Measurements from ENCODE around the gene PLK1. TPM values are rescaled to one million over a fixed set of nuclear protein-coding genes. Genes with fewer than 3 reads are reported as not detected.

PLK1 gene
- total and polyA plus RNA-seq, 5 donors from 2014 or later = 1.4 to 4.2 (median 2.1) TPM

- Histone ChIP-seq H3K4me1 (ENCODE audit: control insufficient read depth, insufficient read depth, low read length, poor library complexity, severe bottlenecking) (peaks cover 5% of the 10 kb centered on the region), H3K9me3 (ENCODE audit: control insufficient read depth in 2 of 2, low read length in 2 of 2) (no peaks in the 10 kb centered on the region), H3K27me3 (ENCODE audit: control insufficient read depth, insufficient read depth, low read length) (no peaks in the 10 kb centered on the region), H3K27ac (ENCODE audit: insufficient read depth, low read length, poor library complexity, severe bottlenecking) (no peak overlapping the region), H3K4me3 (ENCODE audit: low read depth, low read length) (no peak overlapping the region), H3K36me3 (ENCODE audit: control insufficient read depth, insufficient read depth, low read length) (peaks cover 12% of the 10 kb centered on the region)
- Mint-ChIP-seq H3K36me3 (peaks cover 1% of the 10 kb centered on the region), H3K4me1 (peaks cover 0 to 12% (median 3%) of the 10 kb centered on the region in 4 donors), H3K9me3 (no peaks in the 10 kb centered on the region), H3K27ac (no peak overlapping the region), H3K27me3 (peaks cover 5% of the 10 kb centered on the region), H3K4me3 (peak overlapping the region in 1 of 4 donors; percentile 48)
- no peak for DNase-seq
- no peak for ATAC-seq (ENCODE audit: low read depth in 2 of 2)
Observed at GRCh38 chr16:23694644-23695373, 16.1 kb downstream of the PLK1 start.

GRCh38 chr16:23695756-23696155 lies 17.1 kb downstream of the PLK1 start:
- no peak overlapping the region for H3K27ac ChIP-seq (ENCODE audit: insufficient read depth, low read length, poor library complexity, severe bottlenecking)
- peaks cover 5% of the 10 kb centered on the region for H3K4me1 ChIP-seq (ENCODE audit: control insufficient read depth, insufficient read depth, low read length, poor library complexity, severe bottlenecking)
- DNase-seq = no peak
- H3K4me1 Mint-ChIP-seq = peaks cover 0 to 12% (median 3%) of the 10 kb centered on the region in 4 donors
- no peak overlapping the region for H3K4me3 Mint-ChIP-seq
- no peak overlapping the region for H3K27ac Mint-ChIP-seq
- no peak overlapping the region for H3K4me3 ChIP-seq (ENCODE audit: low read depth, low read length)
- ATAC-seq (ENCODE audit: low read depth in 2 of 2) = no peak
- H3K27me3 ChIP-seq (ENCODE audit: control insufficient read depth, insufficient read depth, low read length) = no peaks in the 10 kb centered on the region
- no peaks in the 10 kb centered on the region for H3K36me3 Mint-ChIP-seq
- H3K27me3 Mint-ChIP-seq = peaks cover 5% of the 10 kb centered on the region
- no peaks in the 10 kb centered on the region for H3K9me3 ChIP-seq (ENCODE audit: control insufficient read depth in 2 of 2, low read length in 2 of 2)
- H3K9me3 Mint-ChIP-seq = no peaks in the 10 kb centered on the region
- H3K36me3 ChIP-seq (ENCODE audit: control insufficient read depth, insufficient read depth, low read length) = peaks cover 8% of the 10 kb centered on the region

DNA sequence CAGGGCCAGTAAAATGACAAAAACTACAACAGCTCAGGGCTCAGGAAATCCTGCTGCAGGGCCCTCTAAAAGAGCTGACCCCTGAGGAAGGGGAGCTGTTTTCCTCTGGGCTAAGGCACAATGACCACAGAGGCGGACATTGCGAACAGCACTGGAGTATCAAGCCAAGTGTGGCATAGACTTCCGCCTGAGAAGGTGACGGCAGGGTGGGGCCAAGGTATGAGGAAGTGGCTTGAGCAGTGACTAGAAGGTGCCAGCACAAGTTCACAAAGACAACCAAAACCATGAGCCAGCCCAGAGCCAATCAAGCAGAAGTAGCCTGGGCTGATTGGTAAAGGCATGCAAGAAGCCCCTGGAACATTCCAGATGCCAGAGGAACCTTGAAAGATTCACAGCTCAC lies 20.4 kb downstream of the PLK1 start:
- Mint-ChIP-seq H3K27me3 (peaks cover 15% of the 10 kb centered on the region), H3K36me3 (peaks cover 3% of the 10 kb centered on the region), H3K9me3 (peaks cover 0 to 8% (median 3%) of the 10 kb centered on the region in 7 donors), H3K27ac (peak overlapping the region in 2 of 3 donors; percentile 31 to 71), H3K4me1 (peaks cover 0 to 12% (median 6%) of the 10 kb centered on the region in 4 donors), H3K4me3 (no peak overlapping the region)
- H3K4me3 ChIP-seq (ENCODE audit: low read depth, low read length) = no peak overlapping the region
- H3K27ac ChIP-seq (ENCODE audit: insufficient read depth, low read length, poor library complexity, severe bottlenecking) = no peak overlapping the region
- H3K4me1 ChIP-seq (ENCODE audit: control insufficient read depth, insufficient read depth, low read length, poor library complexity, severe bottlenecking) = peaks cover 5% of the 10 kb centered on the region
- peak; percentile 62 to 65 for ATAC-seq (ENCODE audit: low read depth in 2 of 2)
- H3K27me3 ChIP-seq (ENCODE audit: control insufficient read depth, insufficient read depth, low read length) = peaks cover 4% of the 10 kb centered on the region
- peak in 1 of 3 donors; percentile 67 for DNase-seq
- H3K36me3 ChIP-seq (ENCODE audit: control insufficient read depth, insufficient read depth, low read length) = no peaks in the 10 kb centered on the region
- H3K9me3 ChIP-seq (ENCODE audit: control insufficient read depth in 2 of 2, low read length in 2 of 2) = peaks cover 0 to 6% of the 10 kb centered on the region in 2 experiments

- H3K4me3 Mint-ChIP-seq = peak overlapping the region in 1 of 4 donors; percentile 21
- peaks cover 0 to 11% (median 3%) of the 10 kb centered on the region in 4 donors for H3K4me1 Mint-ChIP-seq
- H3K27me3 Mint-ChIP-seq = peaks cover 15% of the 10 kb centered on the region
Observed at GRCh38 chr16:23700093-23700492, 21.4 kb downstream of the PLK1 start.

DNA sequence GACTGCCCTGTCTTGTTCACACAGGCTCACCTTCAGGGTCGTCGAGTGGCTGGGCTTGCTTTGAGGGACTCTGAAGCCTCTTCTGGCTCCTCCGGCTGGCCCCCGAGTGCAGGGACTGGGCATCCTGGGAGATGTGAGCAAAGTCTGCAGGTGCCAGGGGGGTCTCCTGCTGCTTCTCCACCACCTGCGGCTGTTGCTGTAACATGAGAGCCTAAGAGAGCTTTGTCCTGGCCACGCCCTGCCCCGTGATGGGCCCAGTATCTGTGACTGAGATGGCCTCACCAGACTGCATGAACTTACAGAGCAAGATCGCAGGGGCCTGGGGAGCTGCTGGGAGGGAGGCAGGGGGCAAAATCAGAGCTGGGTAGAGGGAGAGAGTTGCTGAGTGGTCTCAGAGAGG lies 21.8 kb downstream of the PLK1 start:
- no peak for ATAC-seq (ENCODE audit: low read depth in 2 of 2)
- DNase-seq = no peak
- Histone ChIP-seq H3K27ac (ENCODE audit: insufficient read depth, low read length, poor library complexity, severe bottlenecking) (no peak overlapping the region), H3K4me1 (ENCODE audit: control insufficient read depth, insufficient read depth, low read length, poor library complexity, severe bottlenecking) (peaks cover 5% of the 10 kb centered on the region), H3K36me3 (ENCODE audit: control insufficient read depth, insufficient read depth, low read length) (no peaks in the 10 kb centered on the region), H3K27me3 (ENCODE audit: control insufficient read depth, insufficient read depth, low read length) (peaks cover 4% of the 10 kb centered on the region), H3K4me3 (ENCODE audit: low read depth, low read length) (no peak overlapping the region), H3K9me3 (ENCODE audit: control insufficient read depth in 2 of 2, low read length in 2 of 2) (peaks cover 0 to 6% of the 10 kb centered on the region in 2 experiments)
- H3K4me3 Mint-ChIP-seq = peak overlapping the region in 1 of 4 donors; percentile 21
- H3K27me3 Mint-ChIP-seq = peaks cover 15% of the 10 kb centered on the region
- no peak overlapping the region for H3K27ac Mint-ChIP-seq
- H3K4me1 Mint-ChIP-seq = peaks cover 0 to 11% (median 3%) of the 10 kb centered on the region in 4 donors
- H3K9me3 Mint-ChIP-seq = peaks cover 0 to 8% (median 3%) of the 10 kb centered on the region in 7 donors
- peaks cover 3% of the 10 kb centered on the region for H3K36me3 Mint-ChIP-seq

More at GRCh38 chr16:23700093-23700492, 21.4 kb downstream of the PLK1 start:
- no peak overlapping the region for H3K27ac Mint-ChIP-seq
- peaks cover 0 to 6% of the 10 kb centered on the region in 2 experiments for H3K9me3 ChIP-seq (ENCODE audit: control insufficient read depth in 2 of 2, low read length in 2 of 2)
- H3K27me3 ChIP-seq (ENCODE audit: control insufficient read depth, insufficient read depth, low read length) = peaks cover 4% of the 10 kb centered on the region
- DNase-seq (no peak), ATAC-seq (ENCODE audit: low read depth in 2 of 2) (no peak)
- no peak overlapping the region for H3K4me3 ChIP-seq (ENCODE audit: low read depth, low read length)
- H3K9me3 Mint-ChIP-seq = peaks cover 0 to 8% (median 3%) of the 10 kb centered on the region in 7 donors
- H3K36me3 Mint-ChIP-seq = peaks cover 3% of the 10 kb centered on the region
- H3K36me3 ChIP-seq (ENCODE audit: control insufficient read depth, insufficient read depth, low read length) = no peaks in the 10 kb centered on the region
- peaks cover 5% of the 10 kb centered on the region for H3K4me1 ChIP-seq (ENCODE audit: control insufficient read depth, insufficient read depth, low read length, poor library complexity, severe bottlenecking)
- no peak overlapping the region for H3K27ac ChIP-seq (ENCODE audit: insufficient read depth, low read length, poor library complexity, severe bottlenecking)

- no peak for DNase-seq
- Histone ChIP-seq H3K27ac (ENCODE audit: insufficient read depth, low read length, poor library complexity, severe bottlenecking) (no peak overlapping the region), H3K9me3 (ENCODE audit: control insufficient read depth in 2 of 2, low read length in 2 of 2) (peaks cover 0 to 6% of the 10 kb centered on the region in 2 experiments), H3K4me3 (ENCODE audit: low read depth, low read length) (no peak overlapping the region), H3K4me1 (ENCODE audit: control insufficient read depth, insufficient read depth, low read length, poor library complexity, severe bottlenecking) (peaks cover 5% of the 10 kb centered on the region), H3K27me3 (ENCODE audit: control insufficient read depth, insufficient read depth, low read length) (peaks cover 4% of the 10 kb centered on the region), H3K36me3 (ENCODE audit: control insufficient read depth, insufficient read depth, low read length) (no peaks in the 10 kb centered on the region)
- no peak overlapping the region for H3K4me3 Mint-ChIP-seq
- H3K36me3 Mint-ChIP-seq = peaks cover 3% of the 10 kb centered on the region
- H3K27me3 Mint-ChIP-seq = peaks cover 15% of the 10 kb centered on the region
- ATAC-seq (ENCODE audit: low read depth in 2 of 2) = no peak
- H3K4me1 Mint-ChIP-seq = peaks cover 0 to 11% (median 3%) of the 10 kb centered on the region in 4 donors
- peaks cover 0 to 8% (median 3%) of the 10 kb centered on the region in 7 donors for H3K9me3 Mint-ChIP-seq
- H3K27ac Mint-ChIP-seq = no peak overlapping the region
Observed at GRCh38 chr16:23701045-23701444, 22.4 kb downstream of the PLK1 start.

DNA sequence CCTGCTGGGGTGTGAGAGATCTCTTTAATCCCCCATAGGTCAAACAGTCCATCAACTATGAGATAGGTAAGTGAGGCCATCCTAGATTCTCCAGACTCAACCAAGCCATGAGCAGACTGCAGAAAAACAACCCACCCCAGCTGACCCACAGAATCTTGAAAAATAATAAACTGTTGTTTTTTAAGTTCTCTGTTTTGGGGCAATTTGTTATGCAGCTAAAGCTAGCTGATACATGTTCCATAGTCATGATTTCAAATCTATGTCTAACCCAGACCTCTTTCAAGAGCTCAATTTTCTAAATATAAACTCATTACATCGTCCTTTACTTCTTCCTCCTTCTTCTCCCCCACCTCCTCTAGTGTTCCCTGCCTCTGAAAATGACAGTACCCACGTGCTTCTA lies 24.3 kb downstream of the PLK1 start:
- Histone ChIP-seq H3K27ac (ENCODE audit: insufficient read depth, low read length, poor library complexity, severe bottlenecking) (no peak overlapping the region), H3K27me3 (ENCODE audit: control insufficient read depth, insufficient read depth, low read length) (peaks cover 4% of the 10 kb centered on the region), H3K4me3 (ENCODE audit: low read depth, low read length) (no peak overlapping the region), H3K9me3 (ENCODE audit: control insufficient read depth in 2 of 2, low read length in 2 of 2) (peaks cover 0 to 6% of the 10 kb centered on the region in 2 experiments), H3K4me1 (ENCODE audit: control insufficient read depth, insufficient read depth, low read length, poor library complexity, severe bottlenecking) (peaks cover 5% of the 10 kb centered on the region), H3K36me3 (ENCODE audit: control insufficient read depth, insufficient read depth, low read length) (no peaks in the 10 kb centered on the region)
- H3K27ac Mint-ChIP-seq = no peak overlapping the region
- peaks cover 0 to 11% (median 3%) of the 10 kb centered on the region in 4 donors for H3K4me1 Mint-ChIP-seq
- DNase-seq (no peak), ATAC-seq (ENCODE audit: low read depth in 2 of 2) (no peak)
- peaks cover 0 to 8% (median 3%) of the 10 kb centered on the region in 7 donors for H3K9me3 Mint-ChIP-seq
- peaks cover 3% of the 10 kb centered on the region for H3K36me3 Mint-ChIP-seq
- no peak overlapping the region for H3K4me3 Mint-ChIP-seq
- peaks cover 15% of the 10 kb centered on the region for H3K27me3 Mint-ChIP-seq
